K562 (cell line): ENCODE data around the gene IL4I1. TPM values are rescaled to one million over a fixed set of nuclear protein-coding genes. Genes with fewer than 3 reads are reported as not detected.
A peak's percentile ranks its signal among the peaks of the same experiment; 100 is the strongest.

Experiments
- BHLHE40 ChIP-seq: IDR thresholded peaks from 2 replicates; pipeline ENCODE4 v1.6.1; 2011; ENCODE audit warnings: low read length, improper control_type of control experiment
- BRD4 ChIP-seq: fragments of 200-600 bp; sonication (generic); IDR thresholded peaks from 2 replicates; pipeline ENCODE4 v1.6.1; 2017; ENCODE audit warnings: inconsistent platforms
- C11orf30 ChIP-seq: fragments of 450-650 bp; IDR thresholded peaks from 2 replicates; pipeline ENCODE4 v1.6.1; 2016; ENCODE audit warnings: low read depth, mild to moderate bottlenecking
- ETS2 ChIP-seq: IDR thresholded peaks from 2 replicates; pipeline ENCODE4 v1.6.1; 2016; ENCODE audit warnings: borderline replicate concordance, missing genetic modification characterization, mild to moderate bottlenecking, moderate library complexity, missing compliant biosample characterization; ENCODE audit not compliant: poor library complexity, severe bottlenecking
- FOXA1 ChIP-seq: fragments of 450-650 bp; IDR thresholded peaks from 2 replicates; pipeline ENCODE4 v1.6.1; 2016; ENCODE audit warnings: mild to moderate bottlenecking, borderline replicate concordance
- GABPB2 ChIP-seq: fragments of 250-450 bp; sonication (Bioruptor Pico); conservative IDR thresholded peaks from 2 replicates; pipeline ENCODE4 v1.5.1; 2021; ENCODE audit warnings: mild to moderate bottlenecking
- KDM5B ChIP-seq: fragments of 200-600 bp; sonication (generic); IDR thresholded peaks from 2 replicates; pipeline ENCODE4 v1.6.1; 2012; ENCODE audit warnings: low read depth, mild to moderate bottlenecking, moderate library complexity, low read length, control low read depth, inconsistent platforms; ENCODE audit not compliant: insufficient replicate concordance
- MAZ ChIP-seq, 2 experiments: fragments of 450-650 bp in 1 of 2; sonication (generic) in 1 of 2; formaldehyde crosslinking; IDR thresholded peaks in 1 of 2; conservative IDR thresholded peaks in 1 of 2; 2 replicates each; pipeline versions ENCODE4 v1.4.0 to v1.5.0; 2020; ENCODE audit warnings: mild to moderate bottlenecking in 1 of 2, missing genetic modification reagents in 1 of 2
- MCM3 ChIP-seq: fragments of 450-650 bp; IDR thresholded peaks from 2 replicates; pipeline ENCODE4 v1.6.1; 2016
- NFYB ChIP-seq: IDR thresholded peaks from 2 replicates; pipeline ENCODE4 v1.6.1; 2011; ENCODE audit warnings: mild to moderate bottlenecking, moderate library complexity; ENCODE audit not compliant: insufficient read length; ENCODE audit errors: extremely low read depth
- PHB2 ChIP-seq: fragments of 450-650 bp; IDR thresholded peaks from 2 replicates; pipeline ENCODE4 v1.6.1; 2017; ENCODE audit warnings: low read depth
- PHF20 ChIP-seq: fragments of 450-650 bp; IDR thresholded peaks from 2 replicates; pipeline ENCODE4 v1.6.1; 2018; ENCODE audit not compliant: partially characterized antibody
- THRAP3 ChIP-seq: fragments of 450-650 bp; IDR thresholded peaks from 2 replicates; pipeline ENCODE4 v1.6.1; 2016; ENCODE audit warnings: mild to moderate bottlenecking, inconsistent platforms, borderline replicate concordance
- ZNF23 ChIP-seq: fragments of 250-450 bp; sonication (Bioruptor Pico); IDR thresholded peaks from 2 replicates; pipeline ENCODE4 v1.4.0; 2020; ENCODE audit warnings: mild to moderate bottlenecking
- ZNF274 ChIP-seq: IDR thresholded peaks from 2 replicates; pipeline ENCODE4 v1.6.1; 2011; ENCODE audit warnings: low read depth, mild to moderate bottlenecking, low read length, moderate library complexity, borderline replicate concordance
- ZNF41 ChIP-seq: fragments of 250-450 bp; sonication (Bioruptor Pico); conservative IDR thresholded peaks from 2 replicates; pipeline ENCODE4 v1.4.0; 2020; ENCODE audit warnings: mild to moderate bottlenecking
- ZNF586 ChIP-seq: fragments of 450-650 bp; formaldehyde crosslinking; conservative IDR thresholded peaks from 2 replicates; pipeline ENCODE4 v1.4.0; 2020; ENCODE audit warnings: mild to moderate bottlenecking, moderate library complexity
- ZSCAN29 ChIP-seq: fragments of 450-650 bp; IDR thresholded peaks from 2 replicates; pipeline ENCODE4 v1.6.1; 2017
- polyA plus RNA-seq, 8 experiments: library from polyadenylated mRNA; depleted of rRNA in 4 of 8; stranded (reverse) in 5 of 8; unstranded in 3 of 8; fragments of >200 nt; fragmentation: Nextera tagmentation in 2 of 8; fragmentation: Illumina TruSeq in 1 of 8; extraction: Ambion mirVana in 2 of 8; extraction: Trizol in 1 of 8; gene quantifications; 2 replicates each; pipeline versions ENCODE4 v1.2.1 to v1.2.3, GENCODE V29; 2011 to 2014; ENCODE audit warnings: inconsistent platforms in 1 of 8, missing spikeins in 1 of 8
- total RNA-seq, 7 experiments: library from RNA; depleted of rRNA in 6 of 7; stranded (reverse); fragments of >200 nt in 6 of 7; fragmentation: Illumina TruSeq in 2 of 7; extraction: Trizol in 2 of 7; gene quantifications; 2 replicates each; pipeline versions ENCODE4 v1.2.1 to v1.2.3, GENCODE V29; 2011 to 2021; ENCODE audit warnings: low replicate concordance in 1 of 7
- TF ChIP-seq, protein P1 (sequence below), 2 experiments: IDR thresholded peaks; 2 replicates each; pipeline ENCODE4 v1.6.1; 2011; ENCODE audit warnings: borderline replicate concordance in 1 of 2, control low read depth in 1 of 2, low read depth in 1 of 2, low read length in 1 of 2, mild to moderate bottlenecking in 1 of 2, mixed read lengths in 1 of 2, moderate library complexity in 1 of 2; ENCODE audit not compliant: insufficient read depth in 1 of 2, insufficient read length in 1 of 2, poor library complexity in 1 of 2, severe bottlenecking in 1 of 2; ENCODE audit errors: extremely low read depth in 1 of 2
- TF ChIP-seq, protein P2 (sequence below): fragments of 450-650 bp; IDR thresholded peaks from 2 replicates; pipeline ENCODE4 v1.6.1; 2016; ENCODE audit warnings: antibody characterized with exemption
- TF ChIP-seq, protein P3 (sequence below): sonication (generic); formaldehyde crosslinking; IDR thresholded peaks from 2 replicates; pipeline ENCODE4 v1.8.0; 2023; ENCODE audit warnings: mild to moderate bottlenecking, missing genetic modification reagents
- TF ChIP-seq, protein P4 (sequence below): fragments of 250-450 bp; sonication (Bioruptor Pico); IDR thresholded peaks from 2 replicates; pipeline ENCODE4 v1.9.0; 2021; ENCODE audit warnings: mild to moderate bottlenecking
- TF ChIP-seq, protein P5 (sequence below): sonication (generic); formaldehyde crosslinking; IDR thresholded peaks from 2 replicates; pipeline ENCODE4 v1.8.1; 2023; ENCODE audit warnings: mild to moderate bottlenecking, missing genetic modification reagents

The IL4I1 gene
- total and polyA plus RNA-seq, 9 of the 15 experiments (the other 6 are each of a cell fraction or from before 2014, with no cell fraction given): 0.06 to 0.95 (median 0.43) TPM; not detected in 2

DNA sequence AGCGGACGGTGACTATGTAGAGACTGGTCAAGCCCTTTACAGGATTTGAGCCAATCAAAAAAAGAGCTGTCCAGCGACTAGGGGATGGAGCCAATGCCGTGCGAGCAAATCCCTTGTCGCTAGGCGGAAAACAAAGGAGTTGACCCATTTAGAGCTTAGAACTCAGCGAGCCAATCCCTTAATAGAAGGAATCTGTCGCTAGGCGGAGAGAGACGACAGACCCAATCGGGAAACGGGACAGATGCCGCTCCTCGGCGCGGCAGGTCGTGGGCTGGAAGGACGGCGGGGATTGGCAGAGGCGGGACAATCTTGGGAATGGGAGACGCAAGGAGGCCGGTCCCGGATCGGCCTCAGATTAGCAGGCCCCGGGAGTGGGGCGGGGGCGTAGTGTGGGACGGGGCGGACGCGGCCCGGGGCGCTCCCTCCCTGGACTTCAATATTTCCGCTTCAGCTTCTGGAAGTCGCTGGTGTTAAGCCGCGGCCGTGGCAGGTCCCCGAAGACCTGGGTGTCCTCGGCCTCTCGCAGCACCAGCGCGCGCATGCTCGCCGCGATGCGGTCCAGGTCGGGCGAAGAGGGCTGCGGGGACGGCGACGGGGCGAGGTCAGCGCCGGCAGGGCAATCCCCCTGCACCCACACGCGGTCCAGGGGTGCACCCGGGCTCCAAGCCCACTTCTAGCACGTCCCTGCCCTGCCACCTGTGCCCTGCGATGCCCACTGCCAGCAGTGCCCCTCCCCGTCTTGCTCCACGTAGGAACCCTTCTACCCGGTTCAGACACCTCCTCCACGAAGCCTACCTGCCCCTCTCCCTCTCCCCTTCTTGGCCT lies 27.0 kb downstream of the IL4I1 start (continued):
- TF ChIP-seq KDM5B: no peak
- TF ChIP-seq C11orf30: 0 out of 2 replicates have a peak, but pooled peaks have one; percentile 10
- TF ChIP-seq, protein P1, sequence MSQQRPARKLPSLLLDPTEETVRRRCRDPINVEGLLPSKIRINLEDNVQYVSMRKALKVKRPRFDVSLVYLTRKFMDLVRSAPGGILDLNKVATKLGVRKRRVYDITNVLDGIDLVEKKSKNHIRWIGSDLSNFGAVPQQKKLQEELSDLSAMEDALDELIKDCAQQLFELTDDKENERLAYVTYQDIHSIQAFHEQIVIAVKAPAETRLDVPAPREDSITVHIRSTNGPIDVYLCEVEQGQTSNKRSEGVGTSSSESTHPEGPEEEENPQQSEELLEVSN (IDR thresholded peaks at IDR 0.05; ENCODE audit: borderline replicate concordance in 1 of 2, extremely low read depth in 1 of 2, insufficient read depth in 1 of 2, insufficient read length in 1 of 2, low read depth in 1 of 2, low read length in 1 of 2, poor library complexity in 1 of 2, severe bottlenecking in 1 of 2): peak; percentile 71 to 85
- TF ChIP-seq PHB2: no peak
- TF ChIP-seq GABPB2: no peak
- no peak; a peak in 2 of 4 replicates for TF ChIP-seq MAZ (CRISPR knock-in tag; conservative IDR thresholded peaks at IDR 0.05 in 1 of 2, IDR thresholded peaks at IDR 0.05 in 1 of 2)
- no peak for TF ChIP-seq MCM3
- no peak for TF ChIP-seq THRAP3
- TF ChIP-seq FOXA1: no peak
- no peak for TF ChIP-seq ZNF586
- TF ChIP-seq, protein P2, sequence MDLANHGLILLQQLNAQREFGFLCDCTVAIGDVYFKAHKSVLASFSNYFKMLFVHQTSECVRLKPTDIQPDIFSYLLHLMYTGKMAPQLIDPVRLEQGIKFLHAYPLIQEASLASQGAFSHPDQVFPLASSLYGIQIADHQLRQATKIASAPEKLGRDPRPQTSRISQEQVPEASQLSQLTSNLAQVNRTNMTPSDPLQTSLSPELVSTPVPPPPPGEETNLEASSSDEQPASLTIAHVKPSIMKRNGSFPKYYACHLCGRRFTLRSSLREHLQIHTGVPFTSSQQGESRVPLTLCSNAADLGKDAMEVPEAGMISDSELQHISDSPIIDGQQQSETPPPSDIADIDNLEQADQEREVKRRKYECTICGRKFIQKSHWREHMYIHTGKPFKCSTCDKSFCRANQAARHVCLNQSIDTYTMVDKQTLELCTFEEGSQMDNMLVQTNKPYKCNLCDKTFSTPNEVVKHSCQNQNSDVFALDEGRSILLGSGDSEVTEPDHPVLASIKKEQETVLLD: no peak; the same call in none of the 2 replicates
- no peak for TF ChIP-seq ZNF41 (CRISPR knock-in tag)
- TF ChIP-seq NFYB: peak; percentile 80
- no peak for TF ChIP-seq ZSCAN29
- TF ChIP-seq BRD4: no peak
- TF ChIP-seq PHF20: no peak
- no peak for TF ChIP-seq ZNF23 (CRISPR knock-in tag)
- TF ChIP-seq, protein P3, sequence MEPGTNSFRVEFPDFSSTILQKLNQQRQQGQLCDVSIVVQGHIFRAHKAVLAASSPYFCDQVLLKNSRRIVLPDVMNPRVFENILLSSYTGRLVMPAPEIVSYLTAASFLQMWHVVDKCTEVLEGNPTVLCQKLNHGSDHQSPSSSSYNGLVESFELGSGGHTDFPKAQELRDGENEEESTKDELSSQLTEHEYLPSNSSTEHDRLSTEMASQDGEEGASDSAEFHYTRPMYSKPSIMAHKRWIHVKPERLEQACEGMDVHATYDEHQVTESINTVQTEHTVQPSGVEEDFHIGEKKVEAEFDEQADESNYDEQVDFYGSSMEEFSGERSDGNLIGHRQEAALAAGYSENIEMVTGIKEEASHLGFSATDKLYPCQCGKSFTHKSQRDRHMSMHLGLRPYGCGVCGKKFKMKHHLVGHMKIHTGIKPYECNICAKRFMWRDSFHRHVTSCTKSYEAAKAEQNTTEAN (CRISPR knock-in tag): no peak
- no peak for TF ChIP-seq ETS2 (tag)
- TF ChIP-seq ZNF274: no peak
- TF ChIP-seq, protein P4, sequence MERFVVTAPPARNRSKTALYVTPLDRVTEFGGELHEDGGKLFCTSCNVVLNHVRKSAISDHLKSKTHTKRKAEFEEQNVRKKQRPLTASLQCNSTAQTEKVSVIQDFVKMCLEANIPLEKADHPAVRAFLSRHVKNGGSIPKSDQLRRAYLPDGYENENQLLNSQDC (CRISPR knock-in tag): no peak
- TF ChIP-seq, protein P5, sequence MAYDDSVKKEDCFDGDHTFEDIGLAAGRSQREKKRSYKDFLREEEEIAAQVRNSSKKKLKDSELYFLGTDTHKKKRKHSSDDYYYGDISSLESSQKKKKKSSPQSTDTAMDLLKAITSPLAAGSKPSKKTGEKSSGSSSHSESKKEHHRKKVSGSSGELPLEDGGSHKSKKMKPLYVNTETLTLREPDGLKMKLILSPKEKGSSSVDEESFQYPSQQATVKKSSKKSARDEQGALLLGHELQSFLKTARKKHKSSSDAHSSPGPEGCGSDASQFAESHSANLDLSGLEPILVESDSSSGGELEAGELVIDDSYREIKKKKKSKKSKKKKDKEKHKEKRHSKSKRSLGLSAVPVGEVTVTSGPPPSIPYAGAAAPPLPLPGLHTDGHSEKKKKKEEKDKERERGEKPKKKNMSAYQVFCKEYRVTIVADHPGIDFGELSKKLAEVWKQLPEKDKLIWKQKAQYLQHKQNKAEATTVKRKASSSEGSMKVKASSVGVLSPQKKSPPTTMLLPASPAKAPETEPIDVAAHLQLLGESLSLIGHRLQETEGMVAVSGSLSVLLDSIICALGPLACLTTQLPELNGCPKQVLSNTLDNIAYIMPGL (CRISPR knock-in tag): no peak
- peak; percentile 61 for TF ChIP-seq BHLHE40
